ENCODE data around the gene PRKCQ.

The PRKCQ gene

DNA sequence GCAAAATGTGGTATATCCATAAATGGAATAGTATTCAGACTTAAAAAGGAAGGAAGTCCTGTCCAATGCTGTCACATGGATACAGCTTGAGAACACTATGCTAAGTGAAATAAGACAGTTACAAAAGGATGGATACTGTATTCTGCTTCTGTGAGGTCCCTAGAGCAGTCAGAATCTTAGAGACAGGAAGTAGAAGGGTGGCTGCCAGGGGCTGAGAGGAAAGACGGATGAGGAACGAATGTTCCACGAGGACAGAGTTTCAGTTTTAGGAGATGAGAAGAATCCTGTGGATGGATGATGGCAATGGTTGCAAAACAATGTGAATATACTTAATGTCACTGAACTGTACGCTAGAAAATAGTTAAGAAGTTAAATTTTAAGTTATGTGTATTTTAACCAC lies 3.8 kb downstream of the PRKCQ start:
- no peaks in the 10 kb centered on the region for H3K36me3 ChIP-seq (ENCODE audit: control insufficient read depth in 1 of 2, insufficient read depth in 2 of 2, low read length in 2 of 2)
- no peak overlapping the region for H3K27ac ChIP-seq (ENCODE audit: low read depth, low read length)
- no peak overlapping the region for H3K9ac ChIP-seq (ENCODE audit: low read depth in 1 of 2, low read length in 2 of 2)
- H3K4me1 ChIP-seq (ENCODE audit: control insufficient read depth in 1 of 2, insufficient read depth in 2 of 2, low read length in 2 of 2): peaks cover 0 to 4% of the 10 kb centered on the region in 2 donors
- H3K9me3 ChIP-seq (ENCODE audit: control insufficient read depth in 1 of 2, low read length in 2 of 2): no peaks in the 10 kb centered on the region
- peaks cover 0 to 2% of the 10 kb centered on the region in 2 donors for H3K27me3 ChIP-seq (ENCODE audit: control insufficient read depth in 1 of 2, insufficient read depth in 2 of 2, low read length in 2 of 2)
- no peak overlapping the region for H3K4me3 ChIP-seq (ENCODE audit: low read depth in 1 of 2, low read length in 2 of 2)

DNA sequence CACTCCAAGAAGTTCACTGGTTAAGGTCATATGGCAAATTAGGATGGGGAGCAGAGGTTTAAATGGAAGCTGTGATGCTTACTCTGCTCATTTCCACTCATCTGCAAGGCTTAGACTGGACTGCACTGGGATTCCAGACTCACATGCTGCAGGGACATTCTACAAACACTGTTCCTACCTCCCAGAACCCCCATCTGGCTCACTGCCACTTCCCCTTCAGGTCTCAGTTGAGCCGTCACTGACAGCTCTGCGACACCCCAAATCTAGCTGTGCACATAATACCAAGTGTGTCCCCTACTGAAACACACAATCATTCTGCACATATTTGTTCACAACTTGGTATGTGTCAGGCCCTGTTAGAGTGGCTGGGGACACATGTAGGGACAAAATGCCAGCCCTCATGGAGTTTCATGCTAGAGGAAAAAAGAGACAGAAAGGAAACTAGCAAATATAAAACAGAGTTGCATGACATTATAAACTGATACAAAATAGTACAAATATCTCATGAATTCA lies 5.4 kb downstream of the PRKCQ start:
- Histone ChIP-seq H3K27me3 (ENCODE audit: control insufficient read depth in 1 of 2, insufficient read depth in 2 of 2, low read length in 2 of 2) (peaks cover 0 to 2% of the 10 kb centered on the region in 2 donors), H3K36me3 (ENCODE audit: control insufficient read depth in 1 of 2, insufficient read depth in 2 of 2, low read length in 2 of 2) (no peaks in the 10 kb centered on the region), H3K4me3 (ENCODE audit: low read depth in 1 of 2, low read length in 2 of 2) (no peak overlapping the region), H3K9me3 (ENCODE audit: control insufficient read depth in 1 of 2, low read length in 2 of 2) (no peaks in the 10 kb centered on the region), H3K4me1 (ENCODE audit: control insufficient read depth in 1 of 2, insufficient read depth in 2 of 2, low read length in 2 of 2) (peaks cover 0 to 3% of the 10 kb centered on the region in 2 donors), H3K27ac (ENCODE audit: low read depth, low read length) (no peak overlapping the region), H3K9ac (ENCODE audit: low read depth in 1 of 2, low read length in 2 of 2) (no peak overlapping the region)

DNA sequence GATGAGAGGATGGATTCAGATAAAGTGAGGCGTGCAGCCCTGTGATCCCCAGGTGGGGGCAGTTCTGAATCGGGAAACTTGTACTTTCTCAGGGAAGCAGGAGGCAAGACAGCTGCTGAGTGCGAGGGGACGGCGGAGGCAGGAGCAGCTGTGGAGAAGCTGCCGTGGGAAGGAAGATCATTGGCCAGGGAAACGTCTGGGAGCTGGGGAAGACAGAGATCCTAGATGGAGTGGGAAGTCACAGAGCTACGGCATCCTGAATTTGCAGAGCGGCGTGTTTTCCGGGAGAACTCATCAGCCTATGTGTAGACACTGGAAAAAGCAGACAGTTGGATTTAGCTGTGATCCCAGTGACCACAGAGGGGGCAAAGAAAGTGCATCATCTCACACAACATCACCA lies 9.2 kb downstream of the PRKCQ start:
- no peaks in the 10 kb centered on the region for H3K36me3 ChIP-seq (ENCODE audit: control insufficient read depth in 1 of 2, insufficient read depth in 2 of 2, low read length in 2 of 2)
- no peak overlapping the region for H3K27ac ChIP-seq (ENCODE audit: low read depth, low read length)
- H3K4me3 ChIP-seq (ENCODE audit: low read depth in 1 of 2, low read length in 2 of 2): no peak overlapping the region
- H3K27me3 ChIP-seq (ENCODE audit: control insufficient read depth in 1 of 2, insufficient read depth in 2 of 2, low read length in 2 of 2): no peaks in the 10 kb centered on the region
- no peaks in the 10 kb centered on the region for H3K4me1 ChIP-seq (ENCODE audit: control insufficient read depth in 1 of 2, insufficient read depth in 2 of 2, low read length in 2 of 2)
- H3K9ac ChIP-seq (ENCODE audit: low read depth in 1 of 2, low read length in 2 of 2): no peak overlapping the region
- no peaks in the 10 kb centered on the region for H3K9me3 ChIP-seq (ENCODE audit: control insufficient read depth in 1 of 2, low read length in 2 of 2)

DNA sequence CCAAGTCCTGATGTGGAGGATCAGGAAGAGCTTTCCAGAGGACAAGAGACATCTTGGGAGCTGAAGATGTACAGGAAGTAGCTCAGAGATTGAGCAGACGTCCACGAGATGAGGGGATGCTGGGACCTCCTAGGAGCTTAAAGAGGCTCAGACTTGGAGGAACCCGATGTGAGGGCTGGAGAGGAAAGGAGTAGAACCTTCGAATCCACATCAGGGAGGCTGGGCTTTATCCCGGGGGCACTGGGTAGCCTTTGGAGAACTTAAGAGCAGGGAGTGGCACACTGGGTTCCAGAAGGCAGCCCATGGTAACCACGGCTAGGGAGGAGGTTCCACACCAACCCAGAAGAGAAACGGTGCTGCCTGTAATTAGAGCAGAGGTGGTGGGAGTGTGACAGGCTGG lies 10.8 kb downstream of the PRKCQ start:
- Histone ChIP-seq H3K4me3 (ENCODE audit: low read depth in 1 of 2, low read length in 2 of 2) (no peak overlapping the region), H3K27ac (ENCODE audit: low read depth, low read length) (no peak overlapping the region), H3K9me3 (ENCODE audit: control insufficient read depth in 1 of 2, low read length in 2 of 2) (no peaks in the 10 kb centered on the region), H3K9ac (ENCODE audit: low read depth in 1 of 2, low read length in 2 of 2) (no peak overlapping the region), H3K36me3 (ENCODE audit: control insufficient read depth in 1 of 2, insufficient read depth in 2 of 2, low read length in 2 of 2) (no peaks in the 10 kb centered on the region), H3K27me3 (ENCODE audit: control insufficient read depth in 1 of 2, insufficient read depth in 2 of 2, low read length in 2 of 2) (no peaks in the 10 kb centered on the region), H3K4me1 (ENCODE audit: control insufficient read depth in 1 of 2, insufficient read depth in 2 of 2, low read length in 2 of 2) (no peaks in the 10 kb centered on the region)

DNA sequence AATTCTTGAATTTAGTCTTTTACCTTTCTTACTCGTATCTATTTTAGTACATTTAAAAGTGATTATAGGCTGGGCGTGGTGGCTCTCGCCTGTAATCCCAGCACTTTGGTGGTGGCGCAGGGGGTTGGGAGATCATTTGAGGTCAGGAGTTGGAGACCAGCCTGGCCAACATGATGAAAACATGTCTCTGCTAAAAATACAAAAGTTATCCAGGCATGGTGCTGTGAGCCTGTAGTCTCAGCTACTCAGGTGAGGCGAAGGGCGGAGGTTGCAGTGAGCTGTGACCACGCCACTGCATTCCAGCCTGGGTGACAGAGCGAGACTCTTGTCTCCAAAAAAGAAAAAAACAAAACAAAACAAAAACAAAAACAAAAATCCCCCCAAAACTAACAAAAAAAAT lies 12.2 kb downstream of the PRKCQ start:
- Histone ChIP-seq H3K27me3 (ENCODE audit: control insufficient read depth in 1 of 2, insufficient read depth in 2 of 2, low read length in 2 of 2) (no peaks in the 10 kb centered on the region), H3K9me3 (ENCODE audit: control insufficient read depth in 1 of 2, low read length in 2 of 2) (no peaks in the 10 kb centered on the region), H3K36me3 (ENCODE audit: control insufficient read depth in 1 of 2, insufficient read depth in 2 of 2, low read length in 2 of 2) (no peaks in the 10 kb centered on the region), H3K9ac (ENCODE audit: low read depth in 1 of 2, low read length in 2 of 2) (no peak overlapping the region), H3K27ac (ENCODE audit: low read depth, low read length) (no peak overlapping the region), H3K4me3 (ENCODE audit: low read depth in 1 of 2, low read length in 2 of 2) (no peak overlapping the region), H3K4me1 (ENCODE audit: control insufficient read depth in 1 of 2, insufficient read depth in 2 of 2, low read length in 2 of 2) (peaks cover 5 to 7% of the 10 kb centered on the region in 2 donors)

DNA sequence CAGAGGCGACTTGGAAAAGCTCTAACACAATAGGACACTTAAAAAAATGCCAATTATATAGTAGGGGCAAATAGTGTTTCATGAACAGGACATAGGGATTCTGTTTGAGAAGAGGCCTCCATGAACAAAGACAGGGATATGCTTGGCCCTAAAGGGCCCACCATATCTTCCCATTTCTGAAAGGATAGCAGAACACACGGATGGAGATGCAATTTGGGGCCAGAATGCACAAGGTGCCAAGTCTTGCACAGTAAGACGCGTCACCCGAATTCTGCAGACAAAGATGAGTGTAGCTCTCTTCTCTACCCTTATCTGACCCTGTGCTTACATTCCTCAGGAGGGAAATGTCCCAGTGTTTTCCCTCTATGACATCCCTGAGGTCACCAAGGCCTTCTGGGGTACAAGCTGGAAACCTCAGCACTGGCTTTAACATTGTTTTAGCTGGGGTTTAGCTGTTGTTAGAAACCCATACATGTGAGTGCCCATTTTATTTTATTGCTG lies 12.8 kb downstream of the PRKCQ start:
- Histone ChIP-seq H3K27ac (ENCODE audit: low read depth, low read length) (no peak overlapping the region), H3K4me3 (ENCODE audit: low read depth in 1 of 2, low read length in 2 of 2) (no peak overlapping the region), H3K4me1 (ENCODE audit: control insufficient read depth in 1 of 2, insufficient read depth in 2 of 2, low read length in 2 of 2) (peaks cover 7 to 9% of the 10 kb centered on the region in 2 donors), H3K27me3 (ENCODE audit: control insufficient read depth in 1 of 2, insufficient read depth in 2 of 2, low read length in 2 of 2) (no peaks in the 10 kb centered on the region), H3K36me3 (ENCODE audit: control insufficient read depth in 1 of 2, insufficient read depth in 2 of 2, low read length in 2 of 2) (no peaks in the 10 kb centered on the region), H3K9ac (ENCODE audit: low read depth in 1 of 2, low read length in 2 of 2) (no peak overlapping the region), H3K9me3 (ENCODE audit: control insufficient read depth in 1 of 2, low read length in 2 of 2) (no peaks in the 10 kb centered on the region)

DNA sequence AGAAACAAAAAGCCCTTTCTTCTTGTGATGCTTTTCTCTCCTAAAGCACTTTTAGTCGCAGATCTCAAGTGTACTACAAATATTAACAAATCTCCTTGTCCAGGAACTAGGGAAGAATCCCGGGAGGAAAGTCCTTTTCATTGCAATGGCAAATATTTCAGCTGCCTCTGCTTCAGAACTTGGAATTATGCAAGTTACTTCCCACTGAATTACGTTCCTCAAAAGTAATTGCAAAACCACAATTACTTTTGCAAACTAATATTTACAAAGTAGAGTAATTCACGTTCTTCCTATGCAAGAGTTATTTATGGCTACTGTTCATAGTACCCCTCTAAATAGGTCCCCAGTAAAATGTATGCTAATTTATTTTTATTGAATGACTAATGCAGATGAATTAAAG lies 14.5 kb downstream of the PRKCQ start:
- H3K9me3 ChIP-seq (ENCODE audit: control insufficient read depth in 1 of 2, low read length in 2 of 2): no peaks in the 10 kb centered on the region
- H3K4me3 ChIP-seq (ENCODE audit: low read depth in 1 of 2, low read length in 2 of 2): no peak overlapping the region
- H3K4me1 ChIP-seq (ENCODE audit: control insufficient read depth in 1 of 2, insufficient read depth in 2 of 2, low read length in 2 of 2): peaks cover 9 to 11% of the 10 kb centered on the region in 2 donors
- H3K9ac ChIP-seq (ENCODE audit: low read depth in 1 of 2, low read length in 2 of 2): no peak overlapping the region
- no peaks in the 10 kb centered on the region for H3K36me3 ChIP-seq (ENCODE audit: control insufficient read depth in 1 of 2, insufficient read depth in 2 of 2, low read length in 2 of 2)
- H3K27ac ChIP-seq (ENCODE audit: low read depth, low read length): no peak overlapping the region
- no peaks in the 10 kb centered on the region for H3K27me3 ChIP-seq (ENCODE audit: control insufficient read depth in 1 of 2, insufficient read depth in 2 of 2, low read length in 2 of 2)

DNA sequence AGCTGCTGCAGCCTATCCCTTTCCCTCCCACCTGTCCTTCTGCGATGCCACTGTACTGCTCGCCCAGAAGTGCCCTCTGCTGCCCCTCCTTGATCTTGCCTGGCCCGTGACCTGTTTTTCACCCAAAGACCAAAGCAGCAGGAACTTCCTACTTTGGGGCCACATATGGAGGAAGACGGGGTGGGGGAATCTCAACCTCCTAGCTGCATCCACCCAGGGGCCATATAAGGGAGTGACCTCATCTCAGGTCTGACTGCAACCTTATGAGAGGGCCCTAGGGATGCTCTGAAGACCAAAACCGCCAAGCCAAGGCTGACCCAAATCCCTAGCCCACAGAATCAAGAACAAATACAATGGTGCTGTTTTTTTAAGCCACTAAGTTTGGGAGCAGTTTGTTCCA lies 15.7 kb downstream of the PRKCQ start:
- no peaks in the 10 kb centered on the region for H3K36me3 ChIP-seq (ENCODE audit: control insufficient read depth in 1 of 2, insufficient read depth in 2 of 2, low read length in 2 of 2)
- no peaks in the 10 kb centered on the region for H3K27me3 ChIP-seq (ENCODE audit: control insufficient read depth in 1 of 2, insufficient read depth in 2 of 2, low read length in 2 of 2)
- H3K27ac ChIP-seq (ENCODE audit: low read depth, low read length): no peak overlapping the region
- H3K9me3 ChIP-seq (ENCODE audit: control insufficient read depth in 1 of 2, low read length in 2 of 2): no peaks in the 10 kb centered on the region
- no peak overlapping the region for H3K9ac ChIP-seq (ENCODE audit: low read depth in 1 of 2, low read length in 2 of 2)
- peaks cover 9 to 11% of the 10 kb centered on the region in 2 donors for H3K4me1 ChIP-seq (ENCODE audit: control insufficient read depth in 1 of 2, insufficient read depth in 2 of 2, low read length in 2 of 2)
- no peak overlapping the region for H3K4me3 ChIP-seq (ENCODE audit: low read depth in 1 of 2, low read length in 2 of 2)

DNA sequence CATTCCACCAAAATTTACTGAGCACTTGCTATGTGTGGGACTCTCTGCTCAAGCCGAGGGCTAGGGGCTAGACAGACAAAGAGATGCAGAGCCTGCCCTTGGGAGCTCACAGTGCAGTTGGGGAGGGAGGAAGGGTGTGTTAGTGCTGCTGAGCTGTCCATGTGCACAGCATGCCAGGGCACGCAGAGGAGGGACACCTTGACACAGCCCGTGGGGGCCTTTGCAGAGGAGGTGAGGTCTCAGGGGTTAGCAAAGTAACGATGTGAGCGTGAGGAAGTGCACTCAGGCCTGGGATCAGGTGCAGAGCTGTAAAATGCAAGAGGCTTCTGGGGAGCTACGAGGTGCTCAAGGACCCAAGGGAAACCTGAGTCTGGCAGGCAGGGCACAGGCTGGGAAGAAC lies 16.3 kb downstream of the PRKCQ start:
- no peak overlapping the region for H3K27ac ChIP-seq (ENCODE audit: low read depth, low read length)
- H3K9ac ChIP-seq (ENCODE audit: low read depth in 1 of 2, low read length in 2 of 2): no peak overlapping the region
- no peaks in the 10 kb centered on the region for H3K27me3 ChIP-seq (ENCODE audit: control insufficient read depth in 1 of 2, insufficient read depth in 2 of 2, low read length in 2 of 2)
- H3K4me3 ChIP-seq (ENCODE audit: low read depth in 1 of 2, low read length in 2 of 2): no peak overlapping the region
- peaks cover 9 to 11% of the 10 kb centered on the region in 2 donors for H3K4me1 ChIP-seq (ENCODE audit: control insufficient read depth in 1 of 2, insufficient read depth in 2 of 2, low read length in 2 of 2)
- H3K36me3 ChIP-seq (ENCODE audit: control insufficient read depth in 1 of 2, insufficient read depth in 2 of 2, low read length in 2 of 2): no peaks in the 10 kb centered on the region
- H3K9me3 ChIP-seq (ENCODE audit: control insufficient read depth in 1 of 2, low read length in 2 of 2): no peaks in the 10 kb centered on the region

DNA sequence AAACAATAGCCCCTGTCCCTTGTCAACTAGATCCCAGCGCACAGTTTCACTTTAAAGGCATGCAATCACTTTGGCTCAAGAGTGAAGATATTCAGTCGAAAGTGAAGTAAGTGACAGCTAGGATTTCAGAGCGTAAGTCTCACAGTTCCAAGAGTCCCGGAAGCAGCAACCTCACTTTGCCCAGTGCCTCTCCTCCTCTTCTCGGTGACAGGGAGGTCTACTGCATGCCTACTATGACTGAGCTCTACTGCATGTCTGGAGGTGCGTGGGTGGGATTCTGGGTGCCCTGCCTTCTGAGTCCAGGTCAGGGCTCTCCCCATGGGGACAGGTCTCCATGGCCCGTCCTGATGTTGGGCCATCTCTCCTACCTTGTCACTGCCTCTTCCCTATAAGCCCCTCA lies 17.0 kb downstream of the PRKCQ start:
- Histone ChIP-seq H3K4me3 (ENCODE audit: low read depth in 1 of 2, low read length in 2 of 2) (no peak overlapping the region), H3K27me3 (ENCODE audit: control insufficient read depth in 1 of 2, insufficient read depth in 2 of 2, low read length in 2 of 2) (no peaks in the 10 kb centered on the region), H3K9ac (ENCODE audit: low read depth in 1 of 2, low read length in 2 of 2) (no peak overlapping the region), H3K36me3 (ENCODE audit: control insufficient read depth in 1 of 2, insufficient read depth in 2 of 2, low read length in 2 of 2) (no peaks in the 10 kb centered on the region), H3K27ac (ENCODE audit: low read depth, low read length) (no peak overlapping the region), H3K9me3 (ENCODE audit: control insufficient read depth in 1 of 2, low read length in 2 of 2) (no peaks in the 10 kb centered on the region), H3K4me1 (ENCODE audit: control insufficient read depth in 1 of 2, insufficient read depth in 2 of 2, low read length in 2 of 2) (peaks cover 9 to 11% of the 10 kb centered on the region in 2 donors)

DNA sequence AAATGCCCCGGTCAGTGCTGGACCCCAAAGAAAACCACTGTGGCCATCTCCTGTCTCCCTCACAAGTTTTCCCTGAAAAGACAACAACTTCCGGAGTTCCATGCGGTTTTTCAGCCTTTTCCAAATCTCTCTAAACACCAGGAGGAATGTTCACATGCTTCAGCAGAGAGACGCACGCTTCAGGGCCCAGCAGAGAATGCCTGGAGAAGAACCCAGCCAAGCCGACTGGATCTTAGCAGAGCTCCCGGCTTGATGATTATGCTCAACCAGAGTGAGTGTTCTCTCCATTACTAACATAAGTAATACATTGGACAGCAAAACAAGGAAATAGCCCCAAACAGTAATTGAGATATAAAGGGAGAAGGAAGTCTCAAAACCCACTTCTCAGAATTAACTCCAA lies 17.9 kb downstream of the PRKCQ start:
- H3K9me3 ChIP-seq (ENCODE audit: control insufficient read depth in 1 of 2, low read length in 2 of 2): no peaks in the 10 kb centered on the region
- no peaks in the 10 kb centered on the region for H3K27me3 ChIP-seq (ENCODE audit: control insufficient read depth in 1 of 2, insufficient read depth in 2 of 2, low read length in 2 of 2)
- no peak overlapping the region for H3K27ac ChIP-seq (ENCODE audit: low read depth, low read length)
- no peak overlapping the region for H3K9ac ChIP-seq (ENCODE audit: low read depth in 1 of 2, low read length in 2 of 2)
- no peak overlapping the region for H3K4me3 ChIP-seq (ENCODE audit: low read depth in 1 of 2, low read length in 2 of 2)
- H3K4me1 ChIP-seq (ENCODE audit: control insufficient read depth in 1 of 2, insufficient read depth in 2 of 2, low read length in 2 of 2): peaks cover 9 to 11% of the 10 kb centered on the region in 2 donors
- H3K36me3 ChIP-seq (ENCODE audit: control insufficient read depth in 1 of 2, insufficient read depth in 2 of 2, low read length in 2 of 2): no peaks in the 10 kb centered on the region
